Panc1 (cell line): ENCODE data around the gene GAL3ST2.

Source experiments
- POLR2AphosphoS5 ChIP-seq: IDR thresholded peaks from 2 replicates; pipeline ENCODE4 v1.6.1; 2012; ENCODE audit warnings: mild to moderate bottlenecking, low read depth, low read length, moderate library complexity
- SIN3A ChIP-seq: IDR thresholded peaks from 2 replicates; pipeline ENCODE4 v1.6.1; 2012; ENCODE audit warnings: low read depth, mild to moderate bottlenecking, low read length, moderate library complexity, borderline replicate concordance; ENCODE audit not compliant: insufficient read depth
- TCF7L2 ChIP-seq: IDR thresholded peaks from 2 replicates; pipeline ENCODE4 v1.6.1; 2011; ENCODE audit warnings: mild to moderate bottlenecking, low read depth, low read length, inconsistent platforms
- TF ChIP-seq, protein P1 (sequence below): fragments of 450-650 bp; IDR thresholded peaks from 2 replicates; pipeline ENCODE4 v1.5.1; 2017; ENCODE audit warnings: mild to moderate bottlenecking
- TF ChIP-seq, protein P2 (sequence below), 2 experiments: IDR thresholded peaks; 2 replicates each; pipeline ENCODE4 v1.6.1; 2011 to 2012; ENCODE audit warnings: low read depth in 2 of 2, control low read depth in 1 of 2, low read length in 1 of 2, mild to moderate bottlenecking in 1 of 2, moderate library complexity in 1 of 2; ENCODE audit not compliant: insufficient read depth in 1 of 2

DNA sequence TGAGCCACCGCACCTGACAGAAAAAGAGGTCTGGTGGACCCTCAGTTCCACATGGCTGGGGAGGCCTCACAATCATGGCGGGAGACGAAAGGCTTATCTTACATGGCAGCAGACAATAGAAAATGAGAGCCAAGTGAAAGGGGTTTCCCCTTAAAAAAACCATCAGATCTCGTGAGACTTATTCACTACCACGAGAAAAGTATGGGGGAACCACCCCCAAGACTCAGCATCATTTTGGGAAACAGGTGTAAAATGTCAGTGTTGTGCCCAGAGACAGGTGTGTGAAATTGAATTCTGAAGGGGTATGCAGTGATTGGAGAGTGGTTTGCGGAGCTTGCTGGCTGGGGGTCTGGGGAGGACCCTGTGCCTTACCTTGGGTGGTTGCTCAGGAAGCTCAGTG lies 46.8 kb upstream of the GAL3ST2 start:
- no peak for TF ChIP-seq POLR2AphosphoS5
- TF ChIP-seq, protein P1, sequence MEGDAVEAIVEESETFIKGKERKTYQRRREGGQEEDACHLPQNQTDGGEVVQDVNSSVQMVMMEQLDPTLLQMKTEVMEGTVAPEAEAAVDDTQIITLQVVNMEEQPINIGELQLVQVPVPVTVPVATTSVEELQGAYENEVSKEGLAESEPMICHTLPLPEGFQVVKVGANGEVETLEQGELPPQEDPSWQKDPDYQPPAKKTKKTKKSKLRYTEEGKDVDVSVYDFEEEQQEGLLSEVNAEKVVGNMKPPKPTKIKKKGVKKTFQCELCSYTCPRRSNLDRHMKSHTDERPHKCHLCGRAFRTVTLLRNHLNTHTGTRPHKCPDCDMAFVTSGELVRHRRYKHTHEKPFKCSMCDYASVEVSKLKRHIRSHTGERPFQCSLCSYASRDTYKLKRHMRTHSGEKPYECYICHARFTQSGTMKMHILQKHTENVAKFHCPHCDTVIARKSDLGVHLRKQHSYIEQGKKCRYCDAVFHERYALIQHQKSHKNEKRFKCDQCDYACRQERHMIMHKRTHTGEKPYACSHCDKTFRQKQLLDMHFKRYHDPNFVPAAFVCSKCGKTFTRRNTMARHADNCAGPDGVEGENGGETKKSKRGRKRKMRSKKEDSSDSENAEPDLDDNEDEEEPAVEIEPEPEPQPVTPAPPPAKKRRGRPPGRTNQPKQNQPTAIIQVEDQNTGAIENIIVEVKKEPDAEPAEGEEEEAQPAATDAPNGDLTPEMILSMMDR: no peak
- TF ChIP-seq TCF7L2: no peak
- TF ChIP-seq, protein P2, sequence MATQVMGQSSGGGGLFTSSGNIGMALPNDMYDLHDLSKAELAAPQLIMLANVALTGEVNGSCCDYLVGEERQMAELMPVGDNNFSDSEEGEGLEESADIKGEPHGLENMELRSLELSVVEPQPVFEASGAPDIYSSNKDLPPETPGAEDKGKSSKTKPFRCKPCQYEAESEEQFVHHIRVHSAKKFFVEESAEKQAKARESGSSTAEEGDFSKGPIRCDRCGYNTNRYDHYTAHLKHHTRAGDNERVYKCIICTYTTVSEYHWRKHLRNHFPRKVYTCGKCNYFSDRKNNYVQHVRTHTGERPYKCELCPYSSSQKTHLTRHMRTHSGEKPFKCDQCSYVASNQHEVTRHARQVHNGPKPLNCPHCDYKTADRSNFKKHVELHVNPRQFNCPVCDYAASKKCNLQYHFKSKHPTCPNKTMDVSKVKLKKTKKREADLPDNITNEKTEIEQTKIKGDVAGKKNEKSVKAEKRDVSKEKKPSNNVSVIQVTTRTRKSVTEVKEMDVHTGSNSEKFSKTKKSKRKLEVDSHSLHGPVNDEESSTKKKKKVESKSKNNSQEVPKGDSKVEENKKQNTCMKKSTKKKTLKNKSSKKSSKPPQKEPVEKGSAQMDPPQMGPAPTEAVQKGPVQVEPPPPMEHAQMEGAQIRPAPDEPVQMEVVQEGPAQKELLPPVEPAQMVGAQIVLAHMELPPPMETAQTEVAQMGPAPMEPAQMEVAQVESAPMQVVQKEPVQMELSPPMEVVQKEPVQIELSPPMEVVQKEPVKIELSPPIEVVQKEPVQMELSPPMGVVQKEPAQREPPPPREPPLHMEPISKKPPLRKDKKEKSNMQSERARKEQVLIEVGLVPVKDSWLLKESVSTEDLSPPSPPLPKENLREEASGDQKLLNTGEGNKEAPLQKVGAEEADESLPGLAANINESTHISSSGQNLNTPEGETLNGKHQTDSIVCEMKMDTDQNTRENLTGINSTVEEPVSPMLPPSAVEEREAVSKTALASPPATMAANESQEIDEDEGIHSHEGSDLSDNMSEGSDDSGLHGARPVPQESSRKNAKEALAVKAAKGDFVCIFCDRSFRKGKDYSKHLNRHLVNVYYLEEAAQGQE (IDR thresholded peaks at IDR 0.05; ENCODE audit: insufficient read depth in 1 of 2, low read depth in 2 of 2, low read length in 1 of 2): no peak
- no peak for TF ChIP-seq SIN3A
